GM12872 (cell line): ENCODE data around the gene GPRC5D.

Experiments
- CTCF ChIP-seq: IDR thresholded peaks from 3 replicates; pipeline ENCODE4 v1.5.1; 2011; ENCODE audit warnings: low read depth, mild to moderate bottlenecking, low read length, moderate library complexity; ENCODE audit not compliant: insufficient read depth

GPRC5D gene

GRCh38 chr12:12915656-12916055 lies 36.3 kb downstream of the GPRC5D start:
- no peak for TF ChIP-seq CTCF

- TF ChIP-seq CTCF: no peak
These were observed 39.3 kb downstream of the GPRC5D start for GRCh38 chr12:12912711-12913110.

- TF ChIP-seq CTCF: no peak
These were observed 42.0 kb downstream of the GPRC5D start for GRCh38 chr12:12909995-12910420.

- TF ChIP-seq CTCF: no peak
These were observed 42.6 kb downstream of the GPRC5D start for GRCh38 chr12:12909228-12909994.

- TF ChIP-seq CTCF: no peak
These were observed 43.3 kb downstream of the GPRC5D start for GRCh38 chr12:12908711-12909110.

GRCh38 chr12:12908252-12908651 lies 43.7 kb downstream of the GPRC5D start:
- no peak for TF ChIP-seq CTCF

- TF ChIP-seq CTCF: no peak
These were observed 44.4 kb downstream of the GPRC5D start for GRCh38 chr12:12907552-12907951.
